AML-193 (cell line): ENCODE measurements around the gene MBOAT7.
"Not testable (repeated sequence)": the region's sequence is repeated elsewhere in the genome, so short reads cannot be mapped to it uniquely, and the experiment has no call there.

Source experiments
- DNase-seq, 2 experiments: peaks; one replicate each; lab custom pipeline; 2025; lab: John Stamatoyannopoulos, UW

The MBOAT7 gene, protein sequence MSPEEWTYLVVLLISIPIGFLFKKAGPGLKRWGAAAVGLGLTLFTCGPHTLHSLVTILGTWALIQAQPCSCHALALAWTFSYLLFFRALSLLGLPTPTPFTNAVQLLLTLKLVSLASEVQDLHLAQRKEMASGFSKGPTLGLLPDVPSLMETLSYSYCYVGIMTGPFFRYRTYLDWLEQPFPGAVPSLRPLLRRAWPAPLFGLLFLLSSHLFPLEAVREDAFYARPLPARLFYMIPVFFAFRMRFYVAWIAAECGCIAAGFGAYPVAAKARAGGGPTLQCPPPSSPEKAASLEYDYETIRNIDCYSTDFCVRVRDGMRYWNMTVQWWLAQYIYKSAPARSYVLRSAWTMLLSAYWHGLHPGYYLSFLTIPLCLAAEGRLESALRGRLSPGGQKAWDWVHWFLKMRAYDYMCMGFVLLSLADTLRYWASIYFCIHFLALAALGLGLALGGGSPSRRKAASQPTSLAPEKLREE

DNA sequence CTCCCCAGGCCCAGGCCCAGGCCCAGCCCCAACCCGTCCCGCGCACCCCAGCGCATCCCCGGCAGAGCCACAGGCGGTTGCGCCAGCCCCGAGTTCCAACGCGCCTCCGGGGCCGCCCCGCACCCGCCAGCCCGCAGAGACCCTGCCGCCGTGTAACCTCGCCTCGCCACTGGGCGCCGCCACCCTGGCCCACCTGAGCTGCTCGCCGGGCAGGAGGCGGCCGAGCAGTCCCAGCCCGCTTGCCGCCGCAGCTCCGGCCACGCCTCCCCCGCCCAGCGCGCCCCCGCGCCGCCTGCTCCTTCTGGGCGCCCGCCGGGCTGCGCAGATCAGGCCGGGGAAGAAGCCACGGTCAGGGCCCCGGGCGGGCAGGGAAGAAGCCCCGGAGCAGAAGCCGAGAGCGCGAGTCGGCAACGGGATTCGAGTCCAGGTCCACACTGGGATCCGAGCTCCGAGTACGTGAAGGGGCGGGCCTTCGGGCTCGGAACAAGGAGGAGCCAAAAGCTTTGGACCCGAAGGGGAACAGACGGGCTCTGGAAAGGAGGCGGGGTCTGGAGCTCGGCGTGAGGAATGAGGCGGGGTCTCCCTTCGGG lies at the start of gene MBOAT7:
MBOAT7 (minus strand) TSS at position 436 of the 590 bp plus-strand sequence. CDS start 1,072 bp downstream, outside the sequence.
- no peak for DNase-seq

DNA sequence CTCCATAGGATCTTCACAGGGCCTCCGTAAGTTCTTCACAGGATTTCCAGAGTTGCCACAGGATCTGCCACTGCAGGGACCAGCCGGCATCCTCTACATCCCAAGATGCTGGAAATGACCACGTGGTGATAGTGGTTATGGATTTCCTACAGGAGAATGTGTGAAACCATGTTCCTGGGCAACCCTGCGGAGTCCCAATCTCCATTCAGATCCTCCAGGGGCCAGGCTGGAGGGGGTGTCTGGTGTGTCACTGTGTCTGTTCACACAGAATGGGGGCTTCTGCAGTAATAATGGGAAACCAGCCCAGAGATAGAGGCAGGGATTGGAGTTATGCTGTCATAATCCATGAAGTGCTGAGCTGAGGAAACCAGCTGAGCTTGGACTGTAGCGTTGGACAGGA lies 44.6 kb upstream of the MBOAT7 start:
- DNase-seq, result no peak

DNA sequence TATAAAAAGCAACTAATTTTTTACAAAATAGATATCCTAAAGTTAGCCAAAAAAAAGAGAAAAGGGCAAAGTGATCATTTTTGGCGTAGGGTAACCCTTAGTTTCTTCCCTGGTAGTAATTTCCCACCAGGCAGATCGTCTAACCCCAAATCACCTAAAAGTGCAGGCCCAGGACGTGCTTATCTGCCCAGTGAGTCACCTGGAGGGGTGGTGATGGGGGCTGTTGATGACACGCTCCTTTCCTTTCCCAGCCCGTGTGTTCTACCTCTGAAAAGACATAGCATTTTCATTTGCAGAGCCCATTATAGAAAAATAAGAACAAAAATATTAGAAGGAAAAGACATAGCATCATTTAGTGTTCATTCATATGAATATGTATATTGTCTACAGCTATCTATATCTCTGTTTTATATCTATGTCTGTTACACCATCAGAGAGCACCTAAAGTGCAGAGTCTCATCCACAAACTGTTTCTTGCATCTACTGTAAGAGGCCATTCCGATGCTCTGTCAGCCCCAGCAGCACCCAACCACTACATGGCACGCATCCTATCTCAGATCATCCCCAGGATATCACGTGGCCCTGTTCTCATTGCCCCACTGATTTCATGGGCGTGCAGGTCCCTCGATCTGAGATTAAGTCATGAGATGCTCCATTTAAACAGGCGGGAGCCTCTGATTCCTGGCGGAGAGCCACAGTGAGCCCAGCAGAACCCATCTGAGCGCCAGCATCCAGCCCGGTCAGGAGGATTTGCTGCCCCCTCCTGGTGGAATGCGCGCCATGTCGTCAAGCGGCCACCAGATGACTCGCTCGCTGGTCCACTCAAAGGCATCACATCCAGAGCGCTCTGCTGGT lies 41.9 kb upstream of the MBOAT7 start:
- peak; percentile 75 to 81 for DNase-seq

DNA sequence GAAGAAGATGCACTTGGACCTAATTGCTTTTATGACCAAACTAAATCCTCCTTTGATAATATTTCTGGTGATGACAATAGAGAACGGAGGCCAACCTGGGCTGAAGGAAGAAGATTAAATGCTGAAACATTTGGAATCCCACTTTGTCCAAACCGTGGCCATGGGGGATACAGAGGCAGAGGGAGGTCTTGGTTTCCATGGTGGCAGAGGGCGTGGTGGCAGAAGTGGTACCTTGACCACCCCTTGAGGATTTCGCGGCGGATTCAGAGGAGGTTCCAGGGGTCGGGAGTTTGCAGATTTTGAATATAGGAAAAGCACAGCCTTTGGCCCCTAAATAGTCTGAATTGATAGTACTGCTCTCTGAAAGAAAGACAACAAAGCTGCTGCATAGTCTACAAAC lies 40.7 kb upstream of the MBOAT7 start:
- DNase-seq, result no peak

DNA sequence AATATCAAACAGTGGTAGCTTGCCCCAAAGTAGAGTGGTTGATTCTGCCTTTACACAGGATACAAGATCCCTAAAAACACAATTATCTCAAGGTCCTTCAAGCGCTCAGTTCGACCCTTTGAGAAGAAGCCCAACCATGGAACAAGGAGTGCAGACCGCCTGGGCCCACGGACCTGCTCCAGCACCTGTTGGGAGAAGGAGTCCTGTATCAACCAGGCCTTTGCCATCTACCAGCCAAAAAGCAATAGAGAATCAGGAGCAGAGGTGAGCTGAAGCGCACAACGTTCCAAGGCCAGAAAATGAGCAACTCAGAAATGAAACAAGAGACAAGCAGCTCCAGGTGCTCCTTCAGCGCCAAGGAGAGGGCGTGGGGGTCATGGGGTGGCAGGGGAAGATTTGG lies 39.8 kb upstream of the MBOAT7 start:
- DNase-seq, result no peak

DNA sequence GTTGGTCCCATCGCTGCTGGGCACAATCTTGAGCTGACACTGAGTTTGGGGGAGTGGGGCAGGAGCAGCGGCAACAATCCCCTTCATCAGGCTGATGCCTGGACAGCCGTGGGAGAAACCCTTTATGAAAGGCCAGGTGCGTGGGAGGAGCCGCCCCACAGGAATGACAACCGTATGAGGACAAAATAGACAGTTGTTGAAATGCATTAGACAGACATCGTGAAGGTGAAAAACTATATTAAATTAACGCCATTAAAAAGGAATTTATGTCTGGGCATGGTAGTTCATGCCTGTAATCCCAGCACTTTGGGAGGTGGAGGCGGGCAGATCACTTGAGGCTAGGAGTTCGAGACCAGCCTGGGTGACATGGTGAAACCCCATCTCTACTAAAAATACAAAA lies 35.2 kb upstream of the MBOAT7 start:
- not testable (repeated sequence) for DNase-seq

DNA sequence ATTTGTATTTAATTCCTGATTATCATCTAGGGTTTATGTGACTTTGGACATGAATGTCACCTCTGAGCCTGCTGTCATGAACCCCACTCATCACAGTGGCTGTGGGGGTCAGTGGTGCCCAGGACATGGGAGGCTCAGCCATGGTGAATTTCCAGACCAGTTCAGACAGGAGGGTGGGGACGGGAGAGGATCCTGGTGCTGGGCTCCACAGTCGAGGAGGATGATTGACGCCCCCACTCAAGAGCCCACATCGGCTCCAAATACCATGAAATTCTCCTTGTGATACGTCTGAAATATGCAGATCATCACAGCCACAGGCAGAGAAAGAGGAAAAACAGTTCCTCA lies 34.5 kb upstream of the MBOAT7 start:
- not testable (repeated sequence) for DNase-seq

DNA sequence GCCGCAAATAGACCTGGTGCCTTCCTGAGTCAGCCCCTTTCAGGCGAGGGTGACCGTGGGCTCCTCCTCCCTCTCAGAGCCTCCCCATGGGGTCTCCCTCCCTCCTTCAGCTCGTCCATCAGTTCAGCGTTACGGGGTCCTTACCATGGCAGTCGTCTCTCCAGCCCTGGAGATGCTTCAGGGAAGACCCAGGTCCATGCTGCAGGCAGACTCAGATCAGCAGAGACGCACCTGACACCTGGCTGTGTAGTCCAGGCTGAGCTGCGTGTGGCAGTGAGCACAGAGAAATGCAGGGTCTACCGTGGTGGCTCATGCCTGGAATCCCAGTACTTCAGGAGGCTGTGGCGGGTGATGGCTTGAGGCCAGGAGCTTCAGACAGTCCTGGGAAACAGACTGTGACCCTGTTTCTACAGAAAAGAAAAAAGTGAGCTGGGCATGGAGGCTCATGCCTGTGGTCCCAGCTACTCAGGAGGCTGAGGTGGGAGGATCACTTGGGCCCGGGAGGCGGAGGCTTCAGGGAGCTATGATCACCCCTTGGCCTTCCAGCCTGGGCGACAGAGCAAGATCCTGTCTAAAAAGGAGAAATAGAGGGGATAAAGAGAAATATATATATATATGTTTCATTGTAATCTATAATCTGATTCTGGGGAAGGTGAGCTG lies 34.0 kb upstream of the MBOAT7 start:
- DNase-seq, result not testable (repeated sequence)

DNA sequence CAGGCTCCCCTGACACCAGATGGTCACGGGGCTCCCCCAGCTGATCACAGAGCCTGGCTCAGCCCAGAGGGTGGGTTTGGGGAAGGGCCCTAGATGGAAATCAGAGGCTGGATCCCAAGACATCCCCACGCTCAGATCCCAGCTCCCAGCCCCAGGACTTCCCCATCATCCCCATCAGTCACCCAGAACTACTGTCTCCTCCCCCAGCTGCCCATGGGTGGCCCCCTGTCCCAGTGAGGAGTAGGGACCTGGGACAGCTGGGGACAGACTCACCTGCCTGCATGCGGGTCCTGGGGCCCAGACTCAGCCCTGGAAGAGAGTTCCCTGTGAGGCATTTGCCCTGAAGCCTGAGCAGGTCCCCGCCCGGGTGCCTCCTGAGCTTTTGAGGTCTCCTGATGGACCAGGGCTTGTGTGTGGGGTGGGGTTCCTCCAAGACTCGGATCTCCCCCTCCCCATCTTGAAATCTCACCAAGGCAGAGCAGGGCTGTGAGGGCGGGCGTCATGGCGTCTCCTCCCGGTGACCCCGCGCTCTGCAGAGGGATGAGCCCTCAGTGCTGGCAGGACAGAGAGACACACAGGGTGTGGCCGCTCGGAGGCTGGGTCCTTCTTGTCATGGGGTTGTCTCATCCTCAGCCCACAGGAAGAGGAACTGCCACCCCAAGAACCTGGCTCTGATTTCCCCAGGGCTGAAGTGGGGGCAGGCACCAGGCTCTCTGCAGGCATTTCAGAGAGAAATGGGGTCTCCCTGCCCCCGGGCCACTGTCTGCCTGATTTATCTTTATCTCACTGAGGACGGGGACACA lies 33.3 kb upstream of the MBOAT7 start, which contains the start of gene LILRB3:
LILRB3 (minus strand) TSS at position 534 of the 803 bp plus-strand sequence; CDS start at position 503, 31 bp downstream.
- not testable (repeated sequence) for DNase-seq

DNA sequence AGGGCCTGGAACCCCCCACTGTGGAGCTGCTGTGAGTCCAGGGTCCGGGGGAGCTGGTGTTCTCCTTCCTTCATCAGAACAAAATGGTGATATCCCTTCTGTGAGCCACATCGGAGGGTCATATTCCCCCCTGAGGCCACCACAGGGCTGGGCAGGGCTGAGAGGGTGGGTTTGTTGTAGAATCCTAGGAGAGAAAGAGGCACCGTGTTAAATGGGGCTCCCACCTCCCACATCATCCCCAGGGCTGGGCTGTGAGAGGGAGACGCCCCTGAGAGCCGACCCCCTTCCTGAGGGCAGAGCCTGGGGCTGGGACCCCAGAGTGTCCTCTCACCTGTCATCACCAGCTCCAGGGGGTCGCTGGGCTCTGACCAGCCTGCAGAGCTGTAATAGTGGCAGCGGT lies 32.6 kb upstream of the MBOAT7 start:
- DNase-seq, result not testable (repeated sequence)

DNA sequence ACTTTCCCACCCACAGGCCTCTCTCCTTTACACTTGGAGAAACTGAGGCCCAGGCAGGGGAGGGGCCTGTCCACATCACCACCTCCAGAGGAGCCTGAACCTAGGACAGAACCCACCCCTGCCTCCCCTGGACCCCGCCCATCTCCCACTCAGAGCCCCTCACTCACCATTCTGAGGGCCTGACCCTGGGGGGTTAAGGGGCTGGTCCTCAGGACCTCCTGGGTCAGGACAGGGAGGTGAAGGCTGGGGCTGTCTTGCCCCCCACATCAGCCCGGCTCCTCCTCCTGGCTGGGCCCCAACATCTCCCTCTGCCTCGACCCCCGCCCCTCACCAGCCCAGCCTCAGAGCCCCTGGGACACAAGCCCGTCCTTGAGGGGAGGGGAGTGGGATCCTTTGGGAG lies 30.3 kb upstream of the MBOAT7 start:
- DNase-seq, result not testable (repeated sequence)

DNA sequence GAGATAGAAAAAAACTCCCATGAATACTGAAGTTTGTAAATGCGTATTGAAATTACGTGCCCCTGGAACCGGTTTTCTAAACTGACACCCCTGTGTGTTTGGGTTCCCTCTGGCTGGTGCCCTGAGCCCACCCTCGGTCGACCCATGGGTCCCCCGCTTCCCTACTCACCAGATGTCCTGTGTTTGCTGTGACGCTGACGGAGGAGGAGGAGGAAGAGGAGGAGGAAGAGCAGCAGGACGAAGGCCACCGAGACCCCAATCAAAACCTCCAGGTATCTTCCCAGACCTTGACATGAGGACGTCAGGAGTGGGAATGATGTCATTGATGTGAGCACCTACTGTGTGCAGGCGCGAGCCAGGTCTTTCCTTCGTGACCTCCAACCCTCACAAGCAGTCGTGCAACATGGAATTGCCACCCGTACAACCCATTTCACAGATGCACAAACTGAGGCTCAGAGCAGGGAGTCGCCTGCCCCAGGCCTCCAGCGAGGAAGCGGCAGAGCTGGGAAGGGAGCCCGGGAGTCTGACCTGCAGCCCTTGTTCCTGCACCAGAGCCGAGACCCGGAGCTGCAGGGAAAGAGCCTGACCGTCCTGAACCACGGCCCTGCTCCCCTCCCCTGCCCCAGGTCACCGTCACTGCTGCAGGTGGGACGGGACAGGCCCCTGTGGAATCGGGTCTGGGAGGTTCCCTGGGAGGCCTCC lies 29.7 kb upstream of the MBOAT7 start:
- DNase-seq, result no peak

DNA sequence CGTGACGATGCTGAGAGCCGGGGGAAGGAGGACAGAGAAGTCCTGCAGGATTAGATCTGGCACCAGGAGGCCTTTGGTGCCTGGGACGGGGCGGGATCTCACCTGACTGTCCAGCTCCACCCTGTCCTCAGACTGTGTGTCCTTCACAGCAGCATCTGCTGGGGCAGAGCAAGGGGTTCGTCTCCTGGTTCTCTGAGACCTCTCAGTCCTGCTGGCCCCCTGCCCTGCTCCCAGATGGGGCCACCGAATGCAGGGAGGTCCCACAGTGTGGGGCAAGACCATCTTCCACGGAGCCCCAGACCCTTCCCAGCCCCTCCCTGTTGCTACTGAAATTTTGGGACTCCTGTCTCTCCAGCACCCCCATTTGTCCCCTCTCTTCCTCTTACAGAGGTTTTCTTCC lies 28.9 kb upstream of the MBOAT7 start:
- no peak for DNase-seq

DNA sequence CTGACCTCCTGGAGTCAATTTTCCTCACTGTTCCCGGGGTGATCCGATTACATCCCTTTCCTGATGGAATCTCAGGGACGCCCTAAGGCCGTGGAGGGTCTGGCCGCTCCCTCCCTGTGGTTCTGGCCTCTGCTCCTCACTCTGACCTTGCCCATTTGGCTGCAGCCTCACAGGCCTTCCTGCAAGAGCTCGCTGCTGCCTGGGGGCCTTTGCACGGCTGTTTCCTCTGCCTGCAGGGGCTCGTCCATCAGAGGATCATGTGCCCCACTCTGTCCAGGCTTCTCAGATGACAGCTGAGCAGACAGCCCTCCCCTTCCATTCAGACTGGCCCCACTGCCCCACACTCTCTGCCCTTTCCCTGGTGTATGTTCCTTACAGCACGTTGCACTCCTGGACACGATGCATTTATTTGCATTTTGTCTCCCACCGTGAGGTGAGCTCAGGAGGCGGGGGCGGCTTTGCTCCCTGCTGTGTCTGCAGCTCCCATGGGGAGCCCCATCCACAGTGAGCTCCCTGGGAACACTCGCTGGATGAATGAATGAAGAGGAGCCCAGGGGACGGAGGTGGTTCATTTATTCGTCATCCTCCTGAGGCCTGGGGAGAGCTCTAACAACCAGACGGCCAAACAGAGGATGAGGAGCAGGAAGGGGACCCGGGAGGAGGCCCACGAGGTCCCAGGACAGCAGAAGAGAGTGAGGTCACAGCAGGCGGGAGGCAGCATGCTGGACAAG lies 28.3 kb upstream of the MBOAT7 start:
- not testable (repeated sequence) for DNase-seq

DNA sequence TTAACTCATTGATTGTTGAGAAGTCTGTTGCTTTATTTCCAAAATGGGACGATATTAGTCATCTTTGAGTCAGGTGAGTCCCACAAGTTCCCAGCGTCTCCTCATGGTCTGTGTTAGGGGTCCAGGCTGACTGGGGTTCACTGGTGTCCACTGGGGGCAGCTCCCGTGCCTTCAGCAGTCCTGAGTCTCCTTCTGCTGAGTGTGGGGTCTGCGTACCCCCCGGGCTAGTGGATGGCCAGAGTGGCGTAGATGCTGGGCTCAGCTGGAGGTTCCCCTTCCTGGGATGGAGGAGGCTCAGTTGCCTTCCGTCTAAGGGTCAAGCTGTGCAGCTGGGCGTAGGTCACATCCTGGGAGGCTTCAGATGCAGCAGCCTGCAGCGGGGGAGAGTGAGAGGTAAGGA lies 27.5 kb upstream of the MBOAT7 start:
- DNase-seq, result no peak

DNA sequence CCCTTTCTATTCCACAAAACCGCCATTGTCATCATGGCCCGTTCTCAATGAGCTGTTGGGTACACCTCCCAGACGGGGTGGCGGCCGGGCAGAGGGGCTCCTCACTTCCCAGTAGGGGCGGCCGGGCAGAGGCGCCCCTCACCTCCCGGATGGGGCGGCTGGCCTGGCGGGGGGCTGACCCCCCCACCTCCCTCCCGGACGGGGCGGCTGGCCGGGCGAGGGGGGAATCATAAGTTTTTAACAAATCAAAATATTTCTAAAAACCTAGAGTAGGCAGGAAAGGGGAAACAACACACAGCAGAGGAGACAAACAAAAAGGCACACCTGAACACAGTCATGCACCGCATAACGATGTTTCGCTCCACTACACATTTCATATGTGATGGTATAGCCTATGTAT lies 25.4 kb upstream of the MBOAT7 start:
- not testable (repeated sequence) for DNase-seq

DNA sequence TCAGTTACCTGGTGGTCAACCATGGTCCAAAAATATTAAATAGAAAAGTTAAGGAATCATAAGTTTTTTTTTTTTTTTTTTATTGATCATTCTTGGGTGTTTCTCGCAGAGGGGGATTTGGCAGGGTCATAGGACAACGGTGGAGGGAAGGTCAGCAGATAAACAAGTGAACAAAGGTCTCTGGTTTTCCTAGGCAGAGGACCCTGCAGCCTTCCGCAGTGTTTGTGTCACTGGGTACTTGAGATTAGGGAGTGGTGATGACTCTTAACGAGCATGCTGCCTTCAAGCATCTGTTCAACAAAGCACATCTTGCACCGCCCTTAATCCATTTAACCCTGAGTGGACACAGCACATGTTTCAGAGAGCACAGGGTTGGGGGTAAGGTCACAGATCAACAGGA lies 24.8 kb upstream of the MBOAT7 start:
- DNase-seq, result not testable (repeated sequence)

DNA sequence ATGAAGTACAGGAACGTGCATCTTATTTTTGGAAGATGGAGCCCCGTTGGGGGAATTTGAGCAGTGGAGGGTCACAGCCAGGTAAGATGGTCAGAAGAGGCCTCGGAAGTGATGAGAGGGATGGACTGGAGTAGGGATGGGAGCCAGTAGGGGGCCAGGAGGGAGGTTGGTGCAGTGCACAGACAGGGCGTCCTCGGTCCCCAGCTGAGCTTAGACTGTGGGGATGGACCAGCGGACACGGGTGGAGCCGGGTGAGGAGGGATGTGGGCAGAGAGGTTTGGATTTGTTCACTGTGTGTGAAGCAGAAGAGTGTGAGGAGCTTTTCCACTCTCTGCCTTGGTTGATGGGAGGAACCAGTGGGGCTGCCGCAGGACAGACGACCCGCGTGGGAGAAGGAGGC lies 21.9 kb upstream of the MBOAT7 start:
- DNase-seq, result no peak

DNA sequence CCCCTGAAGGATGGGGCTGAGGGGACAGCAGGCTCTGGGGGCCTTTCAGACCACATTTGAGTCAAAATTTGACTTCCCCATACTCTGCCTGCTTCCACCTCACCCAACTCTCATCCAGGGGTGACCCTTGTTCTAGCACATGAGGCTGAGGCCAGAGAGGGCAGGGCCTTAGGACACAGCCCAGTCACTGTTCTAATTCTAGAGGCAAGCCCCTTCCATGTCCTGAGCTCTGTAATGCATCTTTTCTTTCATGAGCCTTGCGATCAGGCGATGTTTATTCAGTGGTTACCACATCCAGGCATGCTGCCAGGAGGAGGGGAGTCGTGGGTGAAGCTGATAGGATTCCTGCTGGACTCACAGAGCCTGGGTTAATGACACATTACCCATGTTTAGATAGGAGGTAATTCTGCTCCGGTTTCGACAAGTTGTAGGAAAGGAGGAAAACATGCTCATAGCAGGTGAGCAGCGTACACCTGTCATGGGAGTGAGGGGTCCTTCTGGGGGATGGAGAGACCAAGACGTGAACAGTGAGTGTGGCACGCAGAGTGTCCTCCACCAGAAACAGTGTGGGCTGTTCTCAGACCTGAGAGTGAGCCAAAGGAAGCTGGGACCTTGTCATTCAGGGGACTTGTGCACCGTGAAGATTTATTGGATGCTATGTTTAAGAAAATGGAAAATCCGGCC lies 20.6 kb upstream of the MBOAT7 start:
- DNase-seq, result peak; percentile 64 to 67
